Skeletal muscle cell (primary cell): ENCODE data around the gene RD3L.
"Not testable (repeated sequence)": the region's sequence is repeated elsewhere in the genome, so short reads cannot be mapped to it uniquely, and the experiment has no call there.

Experiments
- DNase-seq: peaks from one replicate; pipeline ENCODE4 v3.0.0-alpha.2; 2010; ENCODE audit warnings: low read depth
- H3K4me3 ChIP-seq: 2 replicates; pipeline ENCODE4 v1.5.1; 2011; ENCODE audit warnings: low read depth, mild to moderate bottlenecking, control low read depth, low read length, moderate library complexity

Gene RD3L

GRCh38 chr14:103941973-103942736, at the start of gene RD3L:
Gene RD3L, minus strand, starts transcription at chr14:103942529. Its CDS starts 834 bp downstream, at chr14:103941695.
- no peak within 1 kb of the TSS for H3K4me3 ChIP-seq
- DNase-seq: no peak

DNA sequence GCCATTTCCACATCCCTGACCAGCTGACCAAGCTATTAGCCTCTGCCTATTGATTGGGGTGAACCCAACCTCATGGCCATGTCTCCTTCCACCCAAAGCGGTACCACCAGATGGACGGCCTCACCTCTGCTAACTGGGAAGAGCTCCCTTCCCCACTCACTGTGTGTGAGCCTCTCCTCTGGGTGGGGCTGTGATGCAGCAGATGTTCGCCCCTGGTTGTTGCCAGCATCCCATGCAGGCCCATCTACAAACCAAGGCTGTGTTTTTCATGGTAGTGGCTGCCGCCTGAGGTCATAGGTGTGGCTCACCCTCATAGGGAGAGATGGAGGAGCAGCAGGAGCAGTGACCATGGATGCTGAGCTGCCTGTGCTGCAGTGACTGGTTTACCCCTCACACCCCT, 47.6 kb upstream of the RD3L start:
- no peak overlapping the region for H3K4me3 ChIP-seq
- no peak for DNase-seq

- H3K4me3 ChIP-seq: no peak overlapping the region
- DNase-seq: no peak
Measured at GRCh38 chr14:103989034-103989433, 46.7 kb upstream of the RD3L start.

DNA sequence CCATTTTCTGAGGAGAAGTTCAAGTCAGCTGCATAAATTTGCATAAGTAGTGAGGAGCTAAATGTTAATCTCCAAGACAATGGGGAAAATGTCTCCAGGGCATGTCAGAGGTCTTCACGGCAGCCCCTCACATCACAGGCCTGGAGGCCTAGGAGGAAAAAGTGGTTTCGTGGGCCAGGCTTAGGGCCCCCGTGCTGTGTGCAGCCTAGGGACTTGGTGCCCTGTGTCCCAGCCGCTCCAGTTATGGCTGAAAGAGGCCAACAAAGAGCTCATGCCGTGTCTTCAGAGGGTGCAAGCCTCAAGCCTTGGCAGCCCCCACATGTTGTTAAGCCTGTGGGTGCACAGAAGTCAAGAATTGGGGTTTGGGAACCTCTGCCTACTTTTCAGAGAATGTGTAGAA, 41.9 kb upstream of the RD3L start:
- DNase-seq: no peak
- no peak overlapping the region for H3K4me3 ChIP-seq

DNA sequence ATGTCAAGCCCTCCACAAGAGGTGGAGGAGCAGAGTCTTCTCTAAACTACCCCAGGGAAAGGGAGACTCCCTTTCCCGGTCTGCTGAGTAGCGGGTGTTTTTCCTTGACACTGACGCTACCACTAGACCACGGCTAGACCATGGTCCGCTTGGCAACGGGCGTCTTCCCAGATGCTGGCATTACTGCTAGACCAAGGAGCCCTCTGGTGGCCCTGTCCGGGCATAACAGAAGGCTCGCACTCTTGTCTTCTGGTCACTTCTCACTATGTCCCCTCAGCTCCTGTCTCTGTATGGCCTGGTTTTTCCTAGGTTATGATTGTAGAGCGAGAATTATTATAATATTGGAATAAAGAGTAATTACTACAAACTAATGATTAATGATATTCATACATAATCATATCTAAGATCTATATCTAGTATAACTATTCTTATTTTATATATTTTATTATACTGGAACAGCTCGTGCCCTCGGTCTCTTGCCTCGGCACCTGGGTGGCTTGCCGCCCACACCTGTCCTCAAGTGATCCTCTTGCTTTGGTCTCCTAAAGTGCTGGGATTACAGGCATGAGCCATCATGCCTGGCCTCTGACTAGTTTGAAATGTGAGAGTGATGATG, 38.4 kb upstream of the RD3L start:
- H3K4me3 ChIP-seq: not testable (repeated sequence)
- peak; percentile 0 for DNase-seq

DNA sequence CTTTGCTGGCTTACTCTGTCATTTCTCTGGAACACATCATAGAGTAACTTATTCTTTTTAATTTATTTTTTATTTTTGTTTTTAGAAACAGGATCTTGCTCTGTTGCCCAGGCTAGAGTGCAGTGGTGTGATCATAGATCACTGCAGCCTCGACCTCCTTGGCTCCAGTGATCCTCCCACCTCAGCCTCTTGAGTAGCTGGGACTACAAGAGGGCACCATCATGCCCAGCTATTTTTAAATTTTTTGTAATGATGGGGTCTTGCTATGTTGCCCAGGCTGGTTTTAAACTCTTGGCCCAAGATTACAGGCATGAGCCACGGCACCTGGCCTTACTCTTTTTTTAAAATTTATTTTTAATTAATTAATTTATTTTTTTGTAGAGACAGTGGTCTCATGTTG, 32.2 kb upstream of the RD3L start:
- no peak for DNase-seq
- H3K4me3 ChIP-seq: no peak overlapping the region

DNA sequence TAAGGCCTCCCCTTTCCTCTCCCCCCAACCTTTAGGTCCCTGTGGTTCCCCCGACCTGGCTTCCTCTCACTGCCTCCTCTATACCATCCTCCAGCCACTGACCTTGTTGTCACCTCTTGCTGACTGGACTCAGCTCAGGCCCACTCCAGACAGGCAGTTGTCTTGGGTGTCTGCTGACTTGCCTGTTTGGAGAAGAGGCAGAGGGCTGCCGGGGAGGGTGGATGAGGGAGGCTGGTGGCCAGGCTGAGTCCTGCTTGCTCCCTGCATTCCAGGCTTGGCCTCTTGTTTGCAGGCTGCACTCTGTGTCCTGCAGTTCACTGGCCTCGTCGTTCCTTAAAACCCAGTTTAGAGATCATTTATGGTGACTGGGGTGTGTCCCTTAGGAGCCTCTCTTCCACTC, 31.0 kb upstream of the RD3L start:
- H3K4me3 ChIP-seq: no peak overlapping the region
- DNase-seq: no peak

DNA sequence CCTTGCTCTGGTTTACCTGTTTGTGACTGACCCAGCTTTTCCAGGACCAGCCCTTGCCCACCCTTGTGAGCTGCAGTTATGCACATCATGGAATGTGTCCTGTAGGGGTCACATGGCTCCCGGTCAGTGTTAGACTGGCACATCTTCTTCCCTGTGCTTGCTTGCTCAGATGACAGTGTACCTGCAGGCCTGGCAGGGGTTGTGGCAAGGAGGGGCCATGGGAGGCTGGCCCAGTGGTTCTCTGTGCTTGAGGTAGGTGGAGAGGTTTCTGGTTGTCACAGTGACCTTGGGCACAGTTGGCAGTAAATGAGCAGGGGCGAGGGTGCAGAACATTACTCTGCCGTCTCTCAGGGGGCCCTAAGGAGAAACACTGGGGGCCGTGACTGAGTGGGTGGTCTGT, 27.6 kb upstream of the RD3L start:
- no peak overlapping the region for H3K4me3 ChIP-seq
- DNase-seq: no peak

GRCh38 chr14:103966631-103967030, 24.3 kb upstream of the RD3L start:
- no peak for DNase-seq
- no peak overlapping the region for H3K4me3 ChIP-seq

DNA sequence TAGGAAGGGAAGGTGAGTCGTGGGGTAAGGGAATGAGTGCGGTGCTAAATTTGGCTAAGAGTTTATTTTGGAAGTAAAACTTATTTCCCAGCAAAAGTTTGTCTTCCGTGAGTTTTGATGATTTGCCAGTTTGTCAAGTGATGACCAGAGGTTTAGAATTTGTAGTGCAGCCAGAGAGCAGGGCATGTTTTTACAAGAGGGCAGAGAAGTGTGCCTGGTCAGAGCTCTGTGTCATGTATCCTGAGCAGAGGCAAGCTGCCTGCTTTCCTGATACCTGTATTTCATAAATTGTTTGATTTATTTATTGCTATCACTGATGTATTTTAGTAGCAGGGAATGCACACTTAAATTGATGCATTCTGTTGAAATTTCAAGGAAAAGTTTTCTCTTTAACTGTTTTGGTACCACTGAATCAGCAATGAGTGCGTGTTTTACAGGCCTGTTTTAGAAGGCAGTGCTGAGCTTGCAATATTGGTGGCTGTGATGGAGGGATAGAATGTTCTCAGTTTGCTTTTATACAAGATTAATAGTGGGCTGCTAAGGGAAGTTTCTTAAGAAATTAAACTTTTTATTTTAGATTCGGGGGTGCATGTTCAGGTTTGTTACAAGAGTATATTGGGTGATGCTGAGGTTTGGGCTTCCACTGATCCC, 19.7 kb upstream of the RD3L start:
- H3K4me3 ChIP-seq: no peak overlapping the region
- no peak for DNase-seq

DNA sequence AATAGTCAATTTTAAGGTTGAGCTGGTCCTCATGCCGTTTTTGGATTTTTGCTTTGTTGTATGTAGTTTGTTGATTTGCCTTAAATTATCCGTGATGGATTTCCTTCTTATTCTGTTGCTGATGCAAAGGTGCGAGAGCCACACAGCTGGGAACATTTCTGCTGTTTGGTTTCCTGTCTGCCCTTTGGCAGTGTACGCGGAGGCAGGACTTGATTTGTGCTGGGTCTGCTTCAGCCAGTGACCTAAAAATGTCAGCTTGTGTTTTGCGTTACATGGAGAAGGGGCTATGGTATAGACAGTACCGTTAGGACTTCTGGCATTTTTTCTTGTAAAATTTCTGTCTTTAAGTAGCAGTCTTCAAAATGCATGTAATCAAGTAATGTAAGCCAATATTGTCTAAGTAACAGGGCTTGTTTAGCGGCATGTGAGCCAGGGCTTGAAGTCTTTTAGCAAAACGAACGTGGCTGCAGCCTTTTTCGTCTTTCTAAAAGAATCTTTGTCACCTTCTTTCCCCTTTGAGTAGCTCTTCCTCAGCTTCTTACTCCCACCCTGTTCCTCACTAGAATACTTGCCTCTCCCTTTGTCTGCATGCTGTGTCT, 18.2 kb upstream of the RD3L start:
- H3K4me3 ChIP-seq: no peak overlapping the region
- DNase-seq: no peak

DNA sequence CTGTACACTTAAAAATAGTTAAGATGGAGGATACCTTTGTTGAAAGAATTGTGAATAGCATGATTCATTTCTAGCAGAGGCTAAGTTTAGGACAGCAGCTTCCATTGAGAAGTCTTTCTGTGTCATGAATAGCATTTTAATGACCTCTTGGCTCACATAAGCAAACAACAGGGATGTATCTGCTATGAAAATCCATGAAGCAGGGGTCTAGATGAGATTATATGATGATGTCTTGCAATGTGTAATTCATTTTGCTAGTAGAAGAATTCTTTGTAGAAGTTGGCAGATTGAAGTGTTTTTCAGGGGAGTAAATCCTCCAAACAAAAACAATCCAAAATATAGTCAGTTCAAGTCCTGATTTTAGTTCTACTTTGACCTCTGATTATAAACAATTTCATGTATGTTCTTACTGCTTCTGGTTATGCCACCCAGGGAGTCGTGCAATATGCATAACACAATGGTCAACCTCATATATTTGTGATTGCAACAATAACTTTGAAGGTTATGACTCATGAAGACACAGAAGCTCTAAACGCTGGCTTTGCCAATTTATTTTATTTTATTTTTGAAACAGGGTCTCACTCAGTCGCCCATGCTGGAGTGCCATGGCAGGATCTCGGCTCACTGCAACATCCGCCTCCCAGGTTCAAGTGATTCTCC, 6.9 kb upstream of the RD3L start:
- no peak for DNase-seq
- H3K4me3 ChIP-seq: no peak overlapping the region

DNA sequence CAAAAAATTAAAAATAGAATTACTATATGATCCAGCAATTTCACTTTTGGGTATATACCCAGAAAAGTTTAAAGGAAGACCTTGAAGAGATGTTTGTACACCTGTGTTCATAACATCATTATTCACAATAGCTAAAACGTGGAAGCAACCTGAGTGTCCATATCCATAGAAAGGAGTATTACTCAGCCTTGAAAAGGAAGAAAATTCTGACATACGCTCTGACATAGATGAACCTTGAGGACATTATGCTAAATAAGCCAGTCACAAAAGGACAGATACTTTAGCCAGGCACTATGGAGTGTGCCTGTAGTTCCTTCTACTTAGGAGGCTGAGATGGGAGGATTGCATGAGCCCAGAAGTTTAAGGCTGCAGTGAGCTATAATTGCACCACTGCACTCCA, 6.1 kb upstream of the RD3L start:
- DNase-seq: no peak
- no peak overlapping the region for H3K4me3 ChIP-seq

GRCh38 chr14:103946975-103947374, 4.6 kb upstream of the RD3L start:
- no peak overlapping the region for H3K4me3 ChIP-seq
- no peak for DNase-seq

- H3K4me3 ChIP-seq: no peak overlapping the region
- no peak for DNase-seq
Measured at GRCh38 chr14:103943673-103944072, 1.3 kb upstream of the RD3L start.

- DNase-seq: no peak
- H3K4me3 ChIP-seq: no peak overlapping the region
Measured at GRCh38 chr14:103941462-103941861, 867 bp downstream of the RD3L start.

- H3K4me3 ChIP-seq: no peak overlapping the region
- DNase-seq: no peak
Measured at GRCh38 chr14:103935102-103935501, 7.2 kb downstream of the RD3L start.

DNA sequence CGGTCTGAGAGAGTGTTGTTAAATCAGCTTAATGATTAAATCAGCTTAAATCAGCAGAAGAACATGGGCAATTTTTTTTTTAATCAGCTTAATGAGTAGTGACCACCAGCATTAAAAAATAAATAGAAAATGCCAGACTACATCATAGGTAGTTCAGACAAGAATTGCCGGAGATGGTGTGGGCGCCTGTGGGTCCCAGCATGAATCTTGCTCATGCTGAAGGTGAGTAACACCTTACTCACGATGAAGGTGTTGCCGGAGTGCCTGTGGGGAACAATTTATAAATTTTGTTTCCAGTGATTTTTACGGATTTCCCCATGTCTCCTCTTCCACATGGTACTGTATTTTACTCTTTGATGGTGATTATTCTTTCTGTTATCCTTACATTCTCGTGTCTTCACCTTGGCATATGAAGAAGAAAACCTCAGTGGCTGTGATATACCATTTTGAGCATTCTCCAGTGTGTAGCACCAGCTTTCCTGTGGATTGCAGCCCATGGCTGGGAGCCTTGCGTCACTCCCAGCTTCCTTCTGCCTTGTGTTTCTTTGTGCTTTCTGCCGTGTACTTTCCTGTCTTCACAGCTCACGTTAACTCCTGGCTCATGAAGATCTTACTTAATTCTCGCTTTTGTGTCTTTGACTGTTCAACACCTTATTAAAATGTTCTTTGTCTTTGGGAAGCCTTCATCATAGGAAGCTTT, 9.4 kb downstream of the RD3L start:
- no peak overlapping the region for H3K4me3 ChIP-seq
- DNase-seq: no peak

- no peak for DNase-seq
Measured at GRCh38 chr14:103931422-103931821, 10.9 kb downstream of the RD3L start.

More at GRCh38 chr14:103931422-103931821, 10.9 kb downstream of the RD3L start:
- H3K4me3 ChIP-seq: no peak overlapping the region
